ENCODE measurements around the gene TMEM135.
"Not testable (repeated sequence)": the region's sequence is repeated elsewhere in the genome, so short reads cannot be mapped to it uniquely, and the experiment has no call there.

DNA sequence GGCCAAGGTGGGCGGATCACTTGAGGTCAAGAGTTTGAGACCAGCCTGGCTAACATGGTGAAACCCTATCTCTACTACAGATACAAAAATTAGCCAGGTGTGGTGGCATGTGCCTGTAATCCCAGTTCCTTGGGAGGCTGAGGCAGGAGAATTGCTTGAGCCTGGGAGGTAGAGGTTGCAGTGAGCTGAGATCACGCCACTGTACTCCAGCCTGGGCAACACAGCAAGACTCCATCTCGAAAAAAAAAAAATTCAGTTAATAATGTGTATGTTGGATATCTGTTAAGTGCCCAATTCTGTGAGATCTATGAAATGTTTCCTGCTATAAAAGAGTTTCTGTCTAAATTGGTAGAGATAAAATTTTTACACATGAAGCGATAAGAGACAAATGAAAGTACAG, 45.4 kb upstream of the TMEM135 start:
- not testable (repeated sequence) for TF ChIP-seq CTCF, POLR2A (IDR thresholded peaks at IDR 0.05)
